Activated naive CD4-positive, alpha-beta T cell treated with anti-CD3 and anti-CD28 coated beads, Interleukin-2, amount 50 U/mL, for 72 hours (primary cell): Measurements from ENCODE around the gene LRRC4C. TPM values are rescaled to one million over a fixed set of nuclear protein-coding genes. Genes with fewer than 3 reads are reported as not detected.

Experiments
- ATAC-seq, 2 donors: fragments of 150-1000 bp; cut with Tn5 transposase; 2 replicates each; pipeline ENCODE4 v1.10.0; 2021; ENCODE audit warnings: mild to moderate bottlenecking in 2 of 2, moderate library complexity in 2 of 2
- DNase-seq, 2 donors: peaks; one replicate each; pipeline ENCODE4 v3.0.0; 2021 to 2022; ENCODE audit warnings: low spot score in 2 of 2
- H3K27ac Mint-ChIP-seq, 2 donors: one replicate each; pipeline ENCODE4 v1.8.0; 2022; ENCODE audit warnings: mild to moderate bottlenecking in 2 of 2, mixed read lengths in 2 of 2
- H3K36me3 Mint-ChIP-seq, 2 donors: one replicate each; pipeline ENCODE4 v1.8.0; 2022; ENCODE audit warnings: mixed read lengths in 2 of 2
- H3K9me3 Mint-ChIP-seq, 2 donors: one replicate each; pipeline ENCODE4 v1.8.0; 2022; ENCODE audit warnings: mixed read lengths in 2 of 2
- total RNA-seq, 2 donors: library from RNA; stranded (reverse); gene quantifications; one replicate each; pipeline ENCODE4 v1.2.3, GENCODE V29; 2022

Gene LRRC4C
- total RNA-seq, 2 donors from 2014 or later: not detected

DNA sequence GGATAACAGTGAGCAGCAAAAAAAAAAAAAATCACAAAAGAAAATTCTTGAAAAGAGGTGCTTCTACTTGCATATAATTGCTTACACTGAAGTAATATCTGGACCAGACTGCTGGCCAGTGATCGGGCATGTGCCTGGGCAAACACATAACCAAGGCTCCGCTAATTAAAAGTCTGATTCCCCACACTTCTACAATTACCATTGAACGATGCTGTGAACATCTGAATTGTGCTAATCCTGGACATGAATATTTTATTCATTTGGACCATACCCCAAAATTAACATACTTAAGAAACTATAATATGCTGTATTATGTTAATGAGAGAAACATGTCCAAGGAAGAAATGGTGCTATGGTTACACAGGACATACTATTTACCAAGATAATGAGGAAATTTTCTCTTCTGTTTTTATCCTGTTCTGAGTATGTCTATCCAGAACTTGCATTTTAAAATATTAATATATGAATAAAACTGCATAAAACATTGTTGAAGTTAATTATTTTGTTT lies 69.8 kb downstream of the LRRC4C start:
- Mint-ChIP-seq H3K9me3 (peaks cover 12 to 16% of the 10 kb centered on the region in 2 donors), H3K36me3 (peaks cover 0 to 4% of the 10 kb centered on the region in 2 donors), H3K27ac (no peak overlapping the region)
- DNase-seq: no peak
- no peak for ATAC-seq

DNA sequence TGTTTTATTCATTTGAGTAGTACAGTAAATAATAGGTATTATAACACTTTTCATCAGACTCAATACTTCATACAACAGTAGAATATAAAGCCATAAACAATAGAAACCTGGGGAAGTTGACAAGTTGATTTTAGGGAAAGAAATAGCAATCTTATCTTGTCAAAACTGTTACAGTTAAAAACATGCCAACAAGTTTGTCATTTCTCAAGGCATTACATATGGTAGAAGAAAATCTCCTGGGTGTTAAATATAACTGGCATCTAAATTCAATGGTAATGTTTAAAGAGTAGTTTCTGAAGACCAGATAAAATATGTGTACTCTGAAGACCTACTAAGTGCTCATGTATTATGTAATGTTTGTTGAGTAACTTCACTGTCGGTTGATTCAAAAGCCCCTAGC lies 75.1 kb downstream of the LRRC4C start:
- Mint-ChIP-seq H3K27ac (no peak overlapping the region), H3K36me3 (peaks cover 0 to 4% of the 10 kb centered on the region in 2 donors), H3K9me3 (peaks cover 11 to 12% of the 10 kb centered on the region in 2 donors)
- ATAC-seq: no peak
- DNase-seq: no peak

DNA sequence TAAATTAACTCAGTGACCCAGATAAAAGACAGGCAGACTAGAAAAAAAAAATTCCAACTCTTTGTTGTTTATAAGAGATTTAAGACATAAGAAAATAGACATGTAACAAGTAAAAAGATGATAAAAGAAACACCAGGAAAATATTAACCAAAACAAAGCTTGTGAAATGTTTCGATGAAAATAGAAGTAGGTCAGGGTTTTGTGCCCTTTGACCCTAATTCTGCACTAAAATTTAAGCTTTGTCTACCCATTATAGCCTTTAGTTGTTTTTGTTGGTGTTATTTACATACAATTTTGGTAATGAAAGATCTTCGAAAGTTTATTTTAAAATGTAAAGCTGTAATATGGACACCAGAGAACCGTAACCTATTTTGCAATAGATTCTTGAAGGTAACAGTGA lies 75.7 kb downstream of the LRRC4C start:
- H3K9me3 Mint-ChIP-seq: peaks cover 10 to 11% of the 10 kb centered on the region in 2 donors
- H3K27ac Mint-ChIP-seq: no peak overlapping the region
- peaks cover 0 to 4% of the 10 kb centered on the region in 2 donors for H3K36me3 Mint-ChIP-seq
- DNase-seq (no peak), ATAC-seq (no peak)

DNA sequence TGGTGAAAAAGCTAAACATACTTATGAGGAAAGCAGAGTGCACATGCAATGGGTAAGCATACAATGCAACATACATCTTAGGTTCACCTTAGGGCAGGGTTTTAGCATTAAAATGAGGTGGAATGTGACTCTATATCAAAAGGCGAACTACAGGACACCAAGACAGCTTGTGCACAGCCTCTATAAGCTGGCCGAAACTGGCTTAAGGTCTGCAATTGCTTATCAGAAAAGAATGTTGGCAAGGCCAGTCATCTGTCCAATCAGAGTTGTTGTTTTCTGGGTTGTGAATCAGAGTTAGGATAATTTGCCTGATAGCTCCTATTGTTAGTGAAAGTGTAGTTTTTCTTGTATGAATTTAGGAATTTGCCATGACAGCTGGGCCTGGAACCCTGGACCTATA lies 76.5 kb downstream of the LRRC4C start:
- no peak for ATAC-seq
- Mint-ChIP-seq H3K36me3 (peaks cover 0 to 4% of the 10 kb centered on the region in 2 donors), H3K27ac (no peak overlapping the region), H3K9me3 (peaks cover 4 to 8% of the 10 kb centered on the region in 2 donors)
- DNase-seq: no peak

DNA sequence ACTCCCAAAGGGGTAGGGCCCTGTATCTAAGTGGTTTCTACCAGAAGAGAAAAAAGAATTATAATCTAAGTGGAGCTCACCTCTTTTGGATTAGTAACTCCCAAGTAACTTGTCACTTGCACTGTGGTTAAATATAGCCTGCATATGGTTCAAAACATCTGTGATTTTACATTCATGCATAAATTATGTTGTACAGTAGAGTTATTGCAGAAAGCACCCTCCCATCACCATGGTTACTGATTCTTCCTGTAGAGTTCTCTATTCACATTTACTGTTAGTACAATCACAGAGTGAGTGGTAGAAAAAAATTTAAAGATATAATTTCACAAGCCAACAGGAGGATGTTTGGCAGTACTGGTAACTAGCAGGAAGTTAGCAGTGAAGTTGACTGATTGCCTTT lies 80.4 kb downstream of the LRRC4C start:
- DNase-seq (no peak), ATAC-seq (no peak)
- Mint-ChIP-seq H3K27ac (no peak overlapping the region), H3K36me3 (no peaks in the 10 kb centered on the region), H3K9me3 (peaks cover 0 to 4% of the 10 kb centered on the region in 2 donors)

DNA sequence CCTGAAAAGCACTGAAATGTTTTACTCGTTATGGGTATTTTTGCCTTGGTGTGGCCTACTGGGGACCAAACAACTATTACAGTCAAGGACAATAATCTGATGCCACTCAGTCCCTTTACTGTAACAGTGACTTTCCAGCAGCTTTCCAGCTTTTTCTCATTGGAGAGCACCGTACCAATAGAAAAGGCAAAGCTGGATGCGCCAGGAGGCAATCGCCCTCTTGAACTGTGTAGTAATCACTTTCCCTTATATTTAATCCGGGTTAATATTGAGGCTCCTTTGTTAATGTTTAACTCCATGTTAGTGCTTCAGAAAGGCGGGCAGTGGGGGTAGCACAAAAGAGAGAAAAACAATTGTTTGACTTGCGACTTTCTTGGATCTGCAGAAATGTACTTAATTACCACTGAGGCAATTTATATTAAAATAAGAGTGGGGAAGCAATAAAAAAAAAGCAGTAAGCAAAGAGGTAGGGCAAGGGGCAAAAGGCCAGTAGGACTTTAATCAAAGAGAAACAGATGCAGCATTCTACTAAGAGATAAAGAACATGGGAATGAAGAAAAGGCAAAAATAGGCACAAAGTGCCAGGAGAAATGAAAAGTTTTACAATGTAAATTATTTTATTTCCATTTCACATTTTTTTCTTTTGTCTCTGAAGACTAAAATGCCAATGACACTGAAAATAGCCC lies 81.6 kb downstream of the LRRC4C start:
- DNase-seq: no peak
- H3K27ac Mint-ChIP-seq: no peak overlapping the region
- no peak for ATAC-seq
- no peaks in the 10 kb centered on the region for H3K36me3 Mint-ChIP-seq
- peaks cover 0 to 3% of the 10 kb centered on the region in 2 donors for H3K9me3 Mint-ChIP-seq

DNA sequence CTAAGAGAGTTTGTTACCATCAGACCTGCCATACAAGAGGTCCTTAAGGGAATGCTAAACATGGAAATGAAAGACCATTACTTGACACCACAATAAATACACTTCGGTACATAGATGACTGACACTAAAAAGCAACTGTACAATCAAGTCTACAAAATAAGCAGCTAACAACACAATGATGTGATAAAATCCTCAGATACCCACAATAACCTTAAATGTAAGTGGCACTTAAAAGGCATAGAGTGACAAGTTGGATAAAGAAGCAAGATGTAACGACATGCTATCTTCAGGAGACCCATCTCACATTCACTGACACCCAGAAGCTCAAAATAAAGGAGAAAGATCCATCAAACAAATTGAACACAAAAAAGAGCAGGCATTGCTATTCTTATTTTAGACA lies 107.6 kb downstream of the LRRC4C start:
- Mint-ChIP-seq H3K36me3 (no peaks in the 10 kb centered on the region), H3K9me3 (peaks cover 25 to 42% of the 10 kb centered on the region in 2 donors), H3K27ac (no peak overlapping the region)
- DNase-seq: no peak
- ATAC-seq: no peak

DNA sequence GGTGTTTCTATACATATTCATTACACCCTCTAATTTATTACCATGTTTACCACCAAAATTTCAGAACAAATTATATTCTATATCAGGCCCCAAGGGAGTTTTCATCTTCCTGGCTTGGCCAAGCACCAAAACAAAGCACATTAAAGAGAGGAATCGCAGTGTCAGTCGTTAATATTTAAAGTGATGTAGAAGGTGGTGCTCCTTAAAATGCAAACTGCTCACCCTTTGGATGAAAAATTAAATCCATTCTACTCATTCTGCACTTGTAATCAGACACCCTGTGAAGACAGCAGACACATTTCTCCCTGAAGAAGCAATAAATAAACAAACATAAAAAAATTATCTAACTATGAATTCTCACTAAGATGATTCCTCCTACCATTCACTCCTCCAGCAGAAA lies 113.4 kb downstream of the LRRC4C start:
- ATAC-seq (no peak), DNase-seq (no peak)
- no peaks in the 10 kb centered on the region for H3K36me3 Mint-ChIP-seq
- peaks cover 13 to 16% of the 10 kb centered on the region in 2 donors for H3K9me3 Mint-ChIP-seq
- H3K27ac Mint-ChIP-seq: no peak overlapping the region

DNA sequence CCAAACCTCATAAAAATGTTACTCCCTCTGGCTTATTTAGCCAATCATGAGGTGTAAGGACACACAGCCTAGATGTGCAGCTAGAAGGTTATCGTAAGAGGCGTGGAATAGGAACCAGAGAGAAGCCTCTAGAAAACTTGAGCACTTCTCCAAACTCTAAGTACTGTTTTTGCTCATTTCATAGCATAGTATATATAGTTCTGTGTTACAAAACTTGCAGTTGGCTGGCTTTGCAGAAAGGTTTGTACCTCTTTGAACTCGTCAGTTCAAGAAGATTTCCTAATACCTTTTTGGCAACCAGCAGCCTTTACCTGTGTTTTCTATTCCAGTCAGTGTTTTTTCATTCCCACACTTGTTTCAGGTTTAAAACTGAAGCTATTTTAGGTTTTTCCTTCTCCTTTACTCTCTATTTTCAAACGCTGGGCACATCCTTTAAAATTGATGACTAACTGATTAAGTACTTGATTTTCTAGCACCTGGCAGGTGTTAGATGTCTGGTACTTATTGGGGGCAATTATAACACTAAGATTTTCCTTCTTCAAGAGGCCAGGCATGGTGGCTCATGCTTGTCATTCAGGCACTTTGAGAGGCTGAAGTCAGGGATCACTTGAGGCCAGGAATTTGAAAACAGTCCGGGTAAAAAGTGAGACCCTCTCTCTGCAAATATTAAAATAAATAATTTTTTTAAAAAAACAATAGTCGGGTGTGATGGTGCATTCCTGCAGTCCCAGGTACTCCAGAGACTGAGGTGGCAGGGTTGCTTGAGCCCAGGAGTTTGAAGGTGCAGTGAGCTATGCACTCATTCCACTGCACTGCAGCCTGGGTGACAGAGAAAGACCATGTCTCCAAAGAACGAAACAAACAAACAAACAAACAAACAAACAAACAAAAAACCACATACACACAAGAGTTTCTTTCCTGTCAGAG lies 125.2 kb downstream of the LRRC4C start:
- Mint-ChIP-seq H3K9me3 (peaks cover 22 to 30% of the 10 kb centered on the region in 2 donors), H3K27ac (no peak overlapping the region), H3K36me3 (peaks cover 0 to 7% of the 10 kb centered on the region in 2 donors)
- DNase-seq (no peak), ATAC-seq (no peak)

DNA sequence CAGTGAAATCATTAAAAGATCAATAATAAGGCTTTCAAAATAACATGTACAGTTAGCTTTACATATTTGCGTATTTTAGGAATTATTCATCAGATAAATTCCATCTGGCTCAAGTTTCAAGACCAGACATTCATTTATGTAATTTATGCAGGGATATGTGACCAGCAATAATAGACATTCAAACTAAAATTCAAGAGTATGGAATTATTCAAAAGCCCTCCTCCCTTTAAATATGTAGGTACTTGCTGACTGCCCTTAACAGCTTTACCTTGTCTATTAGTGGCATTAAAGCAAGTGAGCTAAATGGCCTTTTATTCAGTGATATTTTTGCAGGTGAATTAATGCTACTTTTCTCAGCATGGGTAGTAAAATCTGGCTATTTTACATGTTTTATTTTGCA lies 126.1 kb downstream of the LRRC4C start:
- ATAC-seq: no peak
- H3K36me3 Mint-ChIP-seq: peaks cover 0 to 10% of the 10 kb centered on the region in 2 donors
- H3K9me3 Mint-ChIP-seq: peaks cover 29 to 36% of the 10 kb centered on the region in 2 donors
- no peak for DNase-seq
- H3K27ac Mint-ChIP-seq: no peak overlapping the region

DNA sequence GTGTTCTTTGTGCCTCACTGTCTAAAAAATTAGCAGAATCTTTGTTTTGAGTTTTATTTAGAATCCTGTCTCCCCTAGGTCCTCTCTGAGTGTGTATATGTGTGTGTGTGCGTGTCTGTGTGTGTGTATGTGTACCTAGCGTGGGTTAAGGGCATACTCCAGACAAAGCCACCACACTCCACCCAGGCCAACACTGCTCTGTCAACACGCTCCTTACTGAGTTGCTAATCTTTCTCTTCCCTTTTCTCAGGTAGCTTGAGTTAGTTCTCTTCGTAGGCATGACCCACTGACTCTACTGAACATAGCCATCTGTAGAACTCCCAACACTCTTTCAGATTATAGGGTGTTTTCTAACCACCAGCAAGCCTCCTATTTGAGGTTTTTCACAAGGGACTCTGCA lies 131.1 kb downstream of the LRRC4C start:
- ATAC-seq: no peak
- peaks cover 31% of the 10 kb centered on the region in 2 donors for H3K9me3 Mint-ChIP-seq
- no peak overlapping the region for H3K27ac Mint-ChIP-seq
- H3K36me3 Mint-ChIP-seq: peaks cover 0 to 10% of the 10 kb centered on the region in 2 donors
- no peak for DNase-seq

DNA sequence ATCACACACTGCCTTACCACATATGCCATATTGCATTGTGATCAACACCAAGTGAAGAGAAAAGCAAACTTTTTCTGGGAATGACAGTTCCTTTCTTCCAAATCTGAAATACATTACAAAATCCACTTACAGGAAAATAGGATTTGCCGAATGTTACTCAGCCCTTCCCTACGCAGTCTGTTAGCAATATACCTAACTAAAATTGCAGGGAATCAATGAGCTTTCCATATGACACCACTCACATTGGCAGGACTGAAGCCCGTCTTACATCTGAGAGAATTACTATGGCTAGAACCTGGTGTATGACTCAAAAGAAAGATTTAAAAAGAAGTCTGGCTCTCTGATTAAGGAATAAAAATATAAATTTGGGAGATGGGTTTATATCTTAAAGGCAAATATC lies 136.0 kb downstream of the LRRC4C start:
- ATAC-seq (no peak), DNase-seq (no peak)
- H3K36me3 Mint-ChIP-seq: no peaks in the 10 kb centered on the region
- no peak overlapping the region for H3K27ac Mint-ChIP-seq
- H3K9me3 Mint-ChIP-seq: peaks cover 21 to 22% of the 10 kb centered on the region in 2 donors

DNA sequence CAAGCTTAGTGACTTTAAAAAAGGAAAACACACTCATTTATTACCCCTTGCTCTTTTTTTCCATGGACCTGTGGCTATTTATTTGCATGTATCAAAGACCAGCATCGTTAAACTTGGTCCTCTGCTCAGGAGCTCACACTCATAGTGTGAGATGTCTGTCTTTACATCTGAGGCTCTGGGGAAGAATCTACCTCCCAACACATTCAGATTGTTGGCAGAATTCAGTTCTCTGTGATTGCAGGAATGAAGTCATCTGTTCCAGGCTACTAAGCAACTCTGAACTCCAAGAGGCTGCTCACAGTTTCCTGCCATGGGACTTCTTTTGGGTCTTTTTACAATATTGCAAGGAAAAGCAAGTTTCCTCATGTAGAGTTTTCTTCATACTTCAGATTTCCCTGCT lies 138.8 kb downstream of the LRRC4C start:
- no peak overlapping the region for H3K27ac Mint-ChIP-seq
- H3K9me3 Mint-ChIP-seq: peaks cover 13 to 19% of the 10 kb centered on the region in 2 donors
- no peak for DNase-seq
- no peak for ATAC-seq
- no peaks in the 10 kb centered on the region for H3K36me3 Mint-ChIP-seq

DNA sequence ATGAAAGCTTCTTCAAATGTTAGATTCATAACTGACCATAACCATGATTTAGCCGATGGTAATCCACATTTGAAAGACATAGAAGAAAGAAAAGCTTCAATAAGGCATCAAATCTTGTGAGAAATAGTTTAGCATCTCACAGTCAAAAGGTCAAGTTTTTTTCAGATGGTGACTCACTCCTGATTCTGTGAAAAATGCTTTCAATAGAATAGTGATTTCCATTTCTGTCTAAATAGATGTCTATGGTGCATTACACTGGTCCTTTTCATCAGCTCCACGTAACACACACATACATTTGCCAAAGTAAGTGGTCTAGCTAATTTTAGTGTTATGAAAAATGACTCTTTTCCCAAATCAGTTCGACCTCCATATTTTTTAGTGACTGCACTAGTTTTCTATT lies 139.2 kb downstream of the LRRC4C start:
- no peak for ATAC-seq
- Mint-ChIP-seq H3K9me3 (peaks cover 12 to 16% of the 10 kb centered on the region in 2 donors), H3K36me3 (no peaks in the 10 kb centered on the region), H3K27ac (no peak overlapping the region)
- DNase-seq: no peak

DNA sequence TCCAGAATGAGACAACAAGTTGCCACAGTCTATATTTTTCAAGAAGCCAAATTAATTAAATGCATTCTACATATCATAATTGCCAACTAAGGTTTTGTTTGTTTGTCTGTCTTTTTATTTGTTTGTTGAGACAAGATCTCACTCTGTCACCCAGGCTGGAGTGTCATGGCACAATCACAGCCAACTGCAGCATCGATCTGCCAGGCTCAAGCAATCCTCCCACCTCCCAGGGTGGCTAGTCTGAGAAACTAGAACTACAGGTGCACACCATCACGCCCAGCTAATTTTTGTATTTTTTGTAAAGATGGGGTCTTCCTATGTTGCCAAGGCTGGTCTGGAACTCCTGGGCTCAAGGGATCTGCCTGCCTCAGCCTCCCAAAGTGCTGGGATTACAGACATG lies 140.0 kb downstream of the LRRC4C start:
- no peak overlapping the region for H3K27ac Mint-ChIP-seq
- H3K9me3 Mint-ChIP-seq: peaks cover 12 to 16% of the 10 kb centered on the region in 2 donors
- ATAC-seq: no peak
- DNase-seq: no peak
- H3K36me3 Mint-ChIP-seq: no peaks in the 10 kb centered on the region

DNA sequence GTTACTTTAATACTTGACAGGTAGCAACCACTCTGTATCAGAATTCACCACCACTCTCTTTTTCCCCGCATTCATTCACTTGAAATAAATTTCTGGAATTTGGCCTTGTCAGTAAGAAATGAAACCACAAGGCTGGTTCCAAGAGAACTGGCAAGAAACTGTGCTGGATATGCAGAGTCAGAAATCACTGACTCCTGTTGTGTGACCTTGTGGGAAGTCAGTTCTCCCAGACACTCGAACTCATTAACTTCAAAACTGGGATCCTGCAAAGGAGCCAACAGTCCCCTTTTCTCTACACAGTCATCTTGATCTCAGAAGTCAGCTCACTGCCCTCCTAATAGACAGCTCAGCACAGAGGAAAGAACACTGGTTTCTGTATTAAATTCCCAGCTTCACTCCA lies 142.7 kb downstream of the LRRC4C start:
- no peak overlapping the region for H3K27ac Mint-ChIP-seq
- DNase-seq (no peak), ATAC-seq (no peak)
- no peaks in the 10 kb centered on the region for H3K36me3 Mint-ChIP-seq
- H3K9me3 Mint-ChIP-seq: peaks cover 8 to 16% of the 10 kb centered on the region in 2 donors

DNA sequence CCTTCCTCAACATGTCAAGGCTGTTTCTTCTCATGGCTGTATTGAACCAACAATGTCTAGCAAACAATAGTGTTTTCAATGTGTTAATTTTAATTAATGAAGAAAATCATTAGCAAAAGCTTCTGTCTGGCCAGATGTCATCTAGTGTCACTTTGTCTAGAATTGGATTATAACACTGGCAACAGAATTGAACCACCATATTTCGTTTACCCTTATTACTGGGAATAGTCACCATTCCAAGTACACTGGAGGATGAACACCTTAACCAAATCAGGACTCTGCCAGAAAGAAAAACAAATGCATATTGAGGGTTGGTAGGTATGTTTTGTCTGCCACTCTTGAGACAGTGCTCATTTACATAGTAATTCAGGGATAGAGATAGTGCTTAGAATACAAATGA lies 146.2 kb downstream of the LRRC4C start:
- H3K9me3 Mint-ChIP-seq: peaks cover under 1 to 6% of the 10 kb centered on the region in 2 donors
- no peak for DNase-seq
- H3K27ac Mint-ChIP-seq: no peak overlapping the region
- ATAC-seq: no peak
- H3K36me3 Mint-ChIP-seq: no peaks in the 10 kb centered on the region
